ENCODE measurements around the gene CLCN4.

The CLCN4 gene

GRCh38 chrX:10169175-10169574 is 12.4 kb downstream of the CLCN4 start:
- no peak for DNase-seq

GRCh38 chrX:10171249-10171648 is 14.5 kb downstream of the CLCN4 start:
- no peak for DNase-seq

GRCh38 chrX:10172877-10173276 is 16.1 kb downstream of the CLCN4 start:
- no peak for DNase-seq

- no peak for DNase-seq
Observed at GRCh38 chrX:10173331-10173900, 16.6 kb downstream of the CLCN4 start.

GRCh38 chrX:10174051-10174450 is 17.3 kb downstream of the CLCN4 start:
- no peak for DNase-seq

- DNase-seq: no peak
Observed at GRCh38 chrX:10174810-10175209, 18.0 kb downstream of the CLCN4 start.

GRCh38 chrX:10175319-10175871 is 18.6 kb downstream of the CLCN4 start:
- no peak for DNase-seq

GRCh38 chrX:10176121-10177003 is 19.6 kb downstream of the CLCN4 start:
- DNase-seq: no peak

- DNase-seq: no peak
Observed at GRCh38 chrX:10177004-10177396, 20.2 kb downstream of the CLCN4 start.

- no peak for DNase-seq
Observed at GRCh38 chrX:10177601-10178000, 20.8 kb downstream of the CLCN4 start.

- no peak for DNase-seq
Observed at GRCh38 chrX:10178866-10179463, 22.2 kb downstream of the CLCN4 start.

GRCh38 chrX:10183760-10184159 is 27.0 kb downstream of the CLCN4 start:
- DNase-seq: no peak

GRCh38 chrX:10184411-10184810 is 27.6 kb downstream of the CLCN4 start:
- no peak for DNase-seq

- no peak for DNase-seq
Observed at GRCh38 chrX:10186355-10186754, 29.6 kb downstream of the CLCN4 start.

- DNase-seq: no peak
Observed at GRCh38 chrX:10187421-10187820, 30.6 kb downstream of the CLCN4 start.

GRCh38 chrX:10189317-10190268 is 32.8 kb downstream of the CLCN4 start:
- DNase-seq: peak; percentile 70

GRCh38 chrX:10190367-10190766 is 33.6 kb downstream of the CLCN4 start:
- DNase-seq: no peak

- DNase-seq: no peak
Observed at GRCh38 chrX:10193587-10193986, 36.8 kb downstream of the CLCN4 start.

GRCh38 chrX:10195425-10195824 is 38.6 kb downstream of the CLCN4 start:
- DNase-seq: no peak

- no peak for DNase-seq
Observed at GRCh38 chrX:10195947-10196346, 39.2 kb downstream of the CLCN4 start.

- DNase-seq: no peak
Observed at GRCh38 chrX:10197279-10198210, 40.8 kb downstream of the CLCN4 start.

All from CD4-positive, alpha-beta T cell treated with Interleukin-15 for 1 hour (primary cell).